PC-3 (cell line): ENCODE measurements around the gene LRPPRC. TPM values are rescaled to one million over a fixed set of nuclear protein-coding genes. Genes with fewer than 3 reads are reported as not detected.

Experiments used
- ATAC-seq: fragments of 200-7000 bp; cut with Tn5 transposase; 2 replicates; pipeline ENCODE4 v1.9.1; 2020; ENCODE audit warnings: mild to moderate bottlenecking, moderate library complexity
- BruUV-seq: library from RNA; stranded (reverse); fragments of 400-500 nt; replicated peaks from 2 replicates; lab custom pipeline; 2021; lab: Mats Ljungman, UMichigan
- CTCF ChIA-PET: fragments of 300-600 bp; sonication (Branson Sonifier 250); formaldehyde crosslinking; loops from one replicate; lab custom pipeline; 2022; ENCODE audit warnings: antibody characterized with exemption; lab: Charles Lee
- POLR2A ChIA-PET: fragments of 300-600 bp; sonication (Branson Sonifier 250); formaldehyde crosslinking; loops from one replicate; lab custom pipeline; 2022; ENCODE audit warnings: antibody characterized with exemption; ENCODE audit not compliant: unreplicated experiment; lab: Charles Lee
- DNase-seq: peaks from one replicate; pipeline ENCODE4 v3.0.0-alpha.2; 2015
- H2AFZ ChIP-seq: fragments of 300-600 bp; sonication (generic); 2 replicates; pipeline ENCODE4 v1.6.0; 2016; ENCODE audit warnings: antibody characterized with exemption, low read length
- H3F3A ChIP-seq: fragments of 300-600 bp; sonication (generic); one replicate; pipeline ENCODE4 v1.6.0; 2017; ENCODE audit warnings: antibody characterized with exemption, low read length, control low read depth, mild to moderate bottlenecking; ENCODE audit not compliant: unreplicated experiment
- H3K27ac ChIP-seq: fragments of 300-600 bp; sonication (generic); 2 replicates; pipeline ENCODE4 v1.5.1; 2016; ENCODE audit warnings: mild to moderate bottlenecking, low read length
- H3K27me3 ChIP-seq: fragments of 300-600 bp; sonication (generic); 2 replicates; pipeline ENCODE4 v1.6.1; 2016; ENCODE audit warnings: low read length, mixed read lengths
- H3K36me3 ChIP-seq: fragments of 300-600 bp; sonication (generic); 2 replicates; pipeline ENCODE4 v1.6.1; 2016; ENCODE audit warnings: low read depth, mixed run types, low read length, mixed read lengths
- H3K4me1 ChIP-seq: fragments of 300-600 bp; sonication (generic); 2 replicates; pipeline ENCODE4 v1.5.1; 2016; ENCODE audit warnings: low read length; ENCODE audit not compliant: insufficient read depth
- H3K4me2 ChIP-seq: fragments of 300-600 bp; sonication (generic); 2 replicates; pipeline ENCODE4 v1.6.0; 2016; ENCODE audit warnings: low read length
- H3K4me3 ChIP-seq: fragments of 300-600 bp; sonication (generic); 2 replicates; pipeline ENCODE4 v1.5.1; 2016; ENCODE audit warnings: mild to moderate bottlenecking, low read length, mixed read lengths
- H3K79me2 ChIP-seq: fragments of 300-600 bp; sonication (generic); 2 replicates; pipeline ENCODE4 v1.6.1; 2017; ENCODE audit warnings: low read length, mixed read lengths
- H3K9ac ChIP-seq: fragments of 300-600 bp; sonication (generic); 2 replicates; pipeline ENCODE4 v1.6.0; 2016; ENCODE audit warnings: mild to moderate bottlenecking, low read length
- H3K9me2 ChIP-seq: fragments of 300-600 bp; sonication (generic); replicated peaks from 2 replicates; pipeline ENCODE4 v1.6.1; 2016; ENCODE audit warnings: mixed run types, low read length, mixed read lengths
- H3K9me3 ChIP-seq: fragments of 300-600 bp; sonication (generic); 2 replicates; pipeline ENCODE4 v1.6.1; 2016; ENCODE audit warnings: low read length, mixed read lengths
- H4K20me1 ChIP-seq: fragments of 300-600 bp; sonication (generic); 2 replicates; pipeline ENCODE4 v1.6.1; 2016; ENCODE audit warnings: low read length, mixed read lengths
- EZH2 ChIP-seq: fragments of 300-600 bp; sonication (generic); IDR thresholded peaks from one replicate; pipeline ENCODE4 v1.6.1; 2017; ENCODE audit warnings: antibody characterized with exemption, mild to moderate bottlenecking, low read length; ENCODE audit not compliant: unreplicated experiment
- EZH2phosphoT487 ChIP-seq: fragments of 300-600 bp; sonication (generic); IDR thresholded peaks from 2 replicates; pipeline ENCODE4 v1.6.1; 2018; ENCODE audit warnings: mild to moderate bottlenecking, antibody characterized with exemption, low read length, borderline replicate concordance
- intact Hi-C: fragments of 100-400 bp; cut with micrococcal nuclease; formaldehyde crosslinking; loops from 2 replicates; pipeline ENCODE4 v1.9.0; 2023
- total RNA-seq: library from RNA; depleted of rRNA; stranded (reverse); fragments of >200 nt; gene quantifications from 2 replicates; pipeline ENCODE4 v1.2.3, GENCODE V29; 2014
- TF ChIP-seq, protein P1 (sequence below): fragments of 300-600 bp; sonication (generic); conservative IDR thresholded peaks from 2 replicates; pipeline ENCODE4 v1.5.1; 2017; ENCODE audit warnings: antibody characterized with exemption, low read depth, mild to moderate bottlenecking, low read length

The LRPPRC gene
- total RNA-seq, 1 experiment from 2014 or later = 94.8 TPM

- BruUV-seq = no TSS peak
- Histone ChIP-seq H3K27ac (no peak overlapping the region), H3K79me2 (no peaks in the 10 kb centered on the region), H2AFZ (no peak overlapping the region), H3K9me3 (no peaks in the 10 kb centered on the region), H3K36me3 (no peaks in the 10 kb centered on the region; the same call in 1 of the 2 replicates), H3K9ac (no peak overlapping the region), H4K20me1 (no peaks in the 10 kb centered on the region), H3K4me1 (no peaks in the 10 kb centered on the region), H3K4me3 (no peak overlapping the region), H3K9me2 (no peaks in the 10 kb centered on the region), H3K27me3 (no peaks in the 10 kb centered on the region), H3F3A (no peaks in the 10 kb centered on the region), H3K4me2 (no peak overlapping the region)
- ChIA-PET CTCF (no interaction called here), POLR2A (no interaction called here)
- no peak for DNase-seq
- intact Hi-C loops = no loop called here
- ATAC-seq = no peak
- no peak for TF ChIP-seq EZH2phosphoT487
- TF ChIP-seq EZH2 = no peak
These were observed 114.8 kb downstream of the LRPPRC start for GRCh38 chr2:43880952-43881351.

DNA sequence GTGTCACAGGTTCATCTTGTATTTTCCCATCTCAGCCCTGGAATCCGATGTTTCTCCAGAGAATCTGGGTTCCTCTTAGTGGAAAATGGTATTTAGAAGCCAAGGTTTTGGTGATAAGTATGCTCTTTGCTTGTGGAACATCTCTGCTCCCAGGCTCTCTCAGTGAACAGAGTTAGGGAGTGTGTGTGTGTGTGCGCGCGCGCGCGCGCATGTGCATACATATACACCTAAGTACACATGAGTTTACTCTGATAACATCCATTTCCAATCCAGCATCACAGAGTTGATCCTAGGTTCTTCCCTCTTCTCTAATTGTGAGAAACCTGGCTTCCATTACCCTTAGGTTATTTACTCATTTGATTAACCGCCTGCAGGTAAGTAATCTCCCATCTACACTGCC lies 115.3 kb downstream of the LRPPRC start:
- H3K27me3 ChIP-seq = no peaks in the 10 kb centered on the region
- no peaks in the 10 kb centered on the region for H3K9me2 ChIP-seq
- BruUV-seq = no TSS peak
- POLR2A ChIA-PET = no interaction called here
- H3K9ac ChIP-seq = no peak overlapping the region
- no peaks in the 10 kb centered on the region for H3K79me2 ChIP-seq
- H3K9me3 ChIP-seq = no peaks in the 10 kb centered on the region
- ATAC-seq = no peak
- no peak for DNase-seq
- H3K27ac ChIP-seq = no peak overlapping the region
- intact Hi-C loops = no loop called here
- no peaks in the 10 kb centered on the region for H3K4me1 ChIP-seq
- TF ChIP-seq EZH2phosphoT487 (no peak), EZH2 (no peak)
- TF ChIP-seq, protein P1, sequence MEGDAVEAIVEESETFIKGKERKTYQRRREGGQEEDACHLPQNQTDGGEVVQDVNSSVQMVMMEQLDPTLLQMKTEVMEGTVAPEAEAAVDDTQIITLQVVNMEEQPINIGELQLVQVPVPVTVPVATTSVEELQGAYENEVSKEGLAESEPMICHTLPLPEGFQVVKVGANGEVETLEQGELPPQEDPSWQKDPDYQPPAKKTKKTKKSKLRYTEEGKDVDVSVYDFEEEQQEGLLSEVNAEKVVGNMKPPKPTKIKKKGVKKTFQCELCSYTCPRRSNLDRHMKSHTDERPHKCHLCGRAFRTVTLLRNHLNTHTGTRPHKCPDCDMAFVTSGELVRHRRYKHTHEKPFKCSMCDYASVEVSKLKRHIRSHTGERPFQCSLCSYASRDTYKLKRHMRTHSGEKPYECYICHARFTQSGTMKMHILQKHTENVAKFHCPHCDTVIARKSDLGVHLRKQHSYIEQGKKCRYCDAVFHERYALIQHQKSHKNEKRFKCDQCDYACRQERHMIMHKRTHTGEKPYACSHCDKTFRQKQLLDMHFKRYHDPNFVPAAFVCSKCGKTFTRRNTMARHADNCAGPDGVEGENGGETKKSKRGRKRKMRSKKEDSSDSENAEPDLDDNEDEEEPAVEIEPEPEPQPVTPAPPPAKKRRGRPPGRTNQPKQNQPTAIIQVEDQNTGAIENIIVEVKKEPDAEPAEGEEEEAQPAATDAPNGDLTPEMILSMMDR = no peak
- H2AFZ ChIP-seq = no peak overlapping the region
- H3F3A ChIP-seq = no peaks in the 10 kb centered on the region
- H4K20me1 ChIP-seq = no peaks in the 10 kb centered on the region
- H3K36me3 ChIP-seq = no peaks in the 10 kb centered on the region; the same call in 1 of the 2 replicates
- no peak overlapping the region for H3K4me2 ChIP-seq
- CTCF ChIA-PET = no interaction called here
- no peak overlapping the region for H3K4me3 ChIP-seq

- no TSS peak for BruUV-seq
- TF ChIP-seq EZH2phosphoT487 (no peak), EZH2 (no peak)
- TF ChIP-seq, protein P1 = no peak
- no peaks in the 10 kb centered on the region for H3K27me3 ChIP-seq
- H2AFZ ChIP-seq = no peak overlapping the region
- no peaks in the 10 kb centered on the region for H3K36me3 ChIP-seq
- H3K9me2 ChIP-seq = no peaks in the 10 kb centered on the region
- H3F3A ChIP-seq = no peaks in the 10 kb centered on the region
- intact Hi-C loops = loop anchor here (5.0 kb wide), 1 partner anchor 267 kb away; no protein-coding TSS in a partner anchor
- ChIA-PET POLR2A (no interaction called here), CTCF (no interaction called here)
- no peak overlapping the region for H3K9ac ChIP-seq
- no peak overlapping the region for H3K4me2 ChIP-seq
- no peak for ATAC-seq
- H3K4me1 ChIP-seq = no peaks in the 10 kb centered on the region
- no peak overlapping the region for H3K27ac ChIP-seq
- no peak for DNase-seq
- no peaks in the 10 kb centered on the region for H3K9me3 ChIP-seq
- no peak overlapping the region for H3K4me3 ChIP-seq
- H4K20me1 ChIP-seq = no peaks in the 10 kb centered on the region
- H3K79me2 ChIP-seq = no peaks in the 10 kb centered on the region
These were observed 116.5 kb downstream of the LRPPRC start for GRCh38 chr2:43879261-43879660.
